GM12801 (cell line): Measurements from ENCODE around the gene ZRANB1.

Experiments
- TF ChIP-seq, protein P1 (sequence below): IDR thresholded peaks from one replicate; pipeline ENCODE4 v1.5.1; 2011; ENCODE audit warnings: control low read depth; ENCODE audit not compliant: insufficient read length; ENCODE audit errors: extremely low read depth

ZRANB1 gene

DNA sequence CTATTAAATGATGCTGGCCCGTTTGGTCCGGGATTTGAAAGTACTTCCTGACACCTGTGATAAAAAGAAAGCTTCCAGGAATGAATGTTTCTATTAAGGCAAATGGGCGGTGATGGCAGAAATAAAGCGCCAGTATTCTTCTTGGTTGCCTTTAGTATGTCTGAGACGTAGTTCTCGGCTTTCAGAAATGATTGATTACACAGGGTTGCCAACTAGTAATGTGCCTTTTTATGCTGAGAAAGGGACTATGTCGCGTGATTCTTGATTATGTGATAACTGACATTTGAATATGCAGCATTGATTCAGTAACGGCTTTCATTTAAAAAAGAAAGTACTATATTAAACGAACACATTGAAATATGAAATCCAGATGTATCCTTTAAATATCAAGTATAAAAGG lies 13.9 kb downstream of the ZRANB1 start:
- TF ChIP-seq, protein P1, sequence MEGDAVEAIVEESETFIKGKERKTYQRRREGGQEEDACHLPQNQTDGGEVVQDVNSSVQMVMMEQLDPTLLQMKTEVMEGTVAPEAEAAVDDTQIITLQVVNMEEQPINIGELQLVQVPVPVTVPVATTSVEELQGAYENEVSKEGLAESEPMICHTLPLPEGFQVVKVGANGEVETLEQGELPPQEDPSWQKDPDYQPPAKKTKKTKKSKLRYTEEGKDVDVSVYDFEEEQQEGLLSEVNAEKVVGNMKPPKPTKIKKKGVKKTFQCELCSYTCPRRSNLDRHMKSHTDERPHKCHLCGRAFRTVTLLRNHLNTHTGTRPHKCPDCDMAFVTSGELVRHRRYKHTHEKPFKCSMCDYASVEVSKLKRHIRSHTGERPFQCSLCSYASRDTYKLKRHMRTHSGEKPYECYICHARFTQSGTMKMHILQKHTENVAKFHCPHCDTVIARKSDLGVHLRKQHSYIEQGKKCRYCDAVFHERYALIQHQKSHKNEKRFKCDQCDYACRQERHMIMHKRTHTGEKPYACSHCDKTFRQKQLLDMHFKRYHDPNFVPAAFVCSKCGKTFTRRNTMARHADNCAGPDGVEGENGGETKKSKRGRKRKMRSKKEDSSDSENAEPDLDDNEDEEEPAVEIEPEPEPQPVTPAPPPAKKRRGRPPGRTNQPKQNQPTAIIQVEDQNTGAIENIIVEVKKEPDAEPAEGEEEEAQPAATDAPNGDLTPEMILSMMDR = no peak

DNA sequence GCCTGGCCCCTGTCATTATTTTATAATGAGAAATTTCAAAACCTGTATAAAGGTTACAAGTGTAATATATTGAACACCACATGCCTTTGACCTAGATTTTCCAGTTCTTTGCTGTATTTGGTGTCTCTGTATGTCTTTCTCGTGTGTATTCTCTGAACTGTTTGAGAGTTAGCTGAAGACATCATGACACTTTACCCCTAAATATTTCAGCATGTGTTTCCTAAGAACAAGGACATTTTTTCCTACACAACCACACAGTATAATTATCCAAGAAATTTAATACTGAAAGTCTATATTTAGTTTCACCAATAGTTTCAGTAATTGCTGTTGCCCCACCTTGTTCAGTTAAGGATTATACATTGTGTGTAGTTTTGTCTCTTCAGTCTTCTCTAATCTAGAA lies 14.8 kb downstream of the ZRANB1 start:
- TF ChIP-seq, protein P1 = no peak

DNA sequence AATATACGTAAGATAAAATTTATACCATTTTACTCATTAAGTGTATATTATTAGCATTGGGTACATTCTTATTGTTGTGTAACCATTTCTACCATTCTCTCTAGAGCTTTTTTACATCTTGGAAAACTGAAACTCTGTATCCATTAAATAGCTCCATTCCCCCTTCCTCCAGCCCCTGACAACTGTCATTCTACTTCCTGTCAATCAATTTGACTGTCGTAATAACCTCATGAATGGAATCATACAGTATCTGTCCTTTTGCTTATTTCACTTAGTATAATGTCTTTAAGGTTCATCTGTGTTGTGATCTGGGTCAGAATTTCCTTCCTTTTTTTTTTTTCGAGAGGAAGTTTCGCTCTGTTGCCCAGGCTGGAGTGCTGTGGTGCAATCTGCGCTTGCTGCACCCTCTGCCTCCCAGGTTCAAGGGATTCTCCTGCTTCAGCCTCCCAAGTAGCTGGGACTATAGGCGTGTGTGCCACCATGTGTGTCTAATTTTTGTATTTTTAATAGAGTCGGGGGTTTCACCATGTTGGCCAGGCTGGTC lies 15.6 kb downstream of the ZRANB1 start:
- TF ChIP-seq, protein P1 = no peak

DNA sequence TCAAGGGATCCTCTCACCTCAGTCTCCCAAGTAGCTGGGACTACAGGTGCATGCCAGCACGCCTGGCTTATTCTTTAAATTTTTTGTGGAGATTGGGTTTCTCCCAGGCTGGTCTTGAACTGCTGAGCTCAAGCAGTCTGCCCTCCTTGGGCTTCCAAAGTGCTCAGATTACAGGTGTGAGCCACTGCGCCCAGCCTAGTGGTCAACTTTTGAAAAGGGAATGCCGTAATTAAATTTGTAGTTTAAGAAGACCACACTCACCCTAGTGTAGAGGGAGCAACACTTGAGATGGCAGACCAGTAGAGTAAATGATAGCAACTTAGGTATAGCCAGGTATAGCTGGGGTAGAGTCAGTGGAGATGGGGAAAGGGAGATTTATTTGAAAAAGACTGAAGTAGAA lies 17.6 kb downstream of the ZRANB1 start:
- TF ChIP-seq, protein P1 = no peak

DNA sequence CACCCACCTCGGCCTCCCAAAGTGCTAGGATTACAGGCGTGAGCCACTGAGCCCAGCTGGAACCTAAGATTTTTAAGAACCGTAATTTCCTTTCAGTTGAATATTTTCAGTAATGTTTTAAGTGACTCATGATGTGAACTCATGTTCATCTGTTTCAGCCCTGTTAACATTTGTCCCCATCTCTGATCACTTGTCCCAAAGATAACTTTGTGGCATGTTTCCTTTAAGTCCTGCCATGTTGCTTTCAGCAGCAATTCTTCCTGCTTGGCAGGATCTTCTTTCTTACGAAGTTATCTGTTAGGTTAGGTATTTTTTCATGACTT lies 19.3 kb downstream of the ZRANB1 start:
- TF ChIP-seq, protein P1 = no peak

DNA sequence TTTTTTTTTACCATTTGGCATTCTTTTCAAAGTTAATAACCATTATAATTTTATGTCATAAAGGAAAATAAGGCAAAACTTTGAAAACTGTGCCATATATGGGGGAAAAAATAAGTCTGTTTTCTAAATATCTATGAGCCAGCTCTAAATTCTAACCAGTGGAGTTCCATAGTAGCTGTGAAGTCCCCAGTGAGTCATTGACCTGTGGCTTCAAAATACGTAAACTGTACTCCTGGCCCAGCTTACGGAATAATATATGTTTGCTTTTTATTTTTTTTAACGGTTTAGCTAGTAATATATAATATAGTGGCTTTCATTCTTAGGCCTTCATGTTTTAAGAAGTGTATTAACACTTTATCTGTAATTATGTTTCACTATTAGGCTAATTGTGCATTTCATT lies 20.5 kb downstream of the ZRANB1 start:
- TF ChIP-seq, protein P1 = no peak

DNA sequence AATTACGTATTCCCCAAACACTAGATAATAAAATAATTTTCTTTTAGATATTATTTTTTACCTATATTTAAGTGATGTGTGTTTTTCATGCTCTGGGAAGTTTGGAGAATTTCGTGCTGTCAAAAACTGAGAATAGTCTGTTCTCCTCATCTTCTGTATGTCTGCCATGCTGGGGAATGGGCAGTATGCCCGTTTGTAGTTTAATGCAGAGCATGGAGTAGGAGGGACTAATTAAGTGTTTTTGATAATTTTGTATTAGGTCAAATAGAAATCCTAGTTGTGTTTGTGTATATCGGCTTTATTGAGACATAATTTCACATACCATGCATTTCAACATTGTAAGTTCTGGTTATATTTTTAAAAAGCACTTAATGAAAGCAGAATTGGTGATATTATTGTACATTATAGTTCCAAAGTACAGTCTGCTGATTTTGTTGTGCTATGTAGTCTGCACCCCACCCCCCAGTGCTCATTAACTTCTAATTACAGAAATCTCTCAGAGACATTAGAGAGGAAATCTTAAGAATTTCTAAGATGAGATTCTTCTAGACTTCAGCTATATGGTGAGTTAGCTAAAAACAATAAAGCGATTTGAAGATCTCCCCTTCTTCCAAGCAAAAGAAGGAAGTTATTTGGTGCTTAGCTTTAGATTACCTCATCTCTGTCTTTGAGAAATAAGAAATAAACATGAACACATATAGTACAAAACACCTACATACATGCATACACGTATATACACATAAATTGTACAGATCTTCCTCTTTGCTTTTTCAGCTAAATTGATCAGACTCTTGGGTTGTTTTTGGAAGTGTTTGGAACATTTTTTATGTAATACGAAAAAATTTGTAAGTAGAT lies 22.2 kb downstream of the ZRANB1 start:
- TF ChIP-seq, protein P1 = no peak
